Measurements from ENCODE around the gene ZP1. TPM values are rescaled to one million over a fixed set of nuclear protein-coding genes. Genes with fewer than 3 reads are reported as not detected.

Gene ZP1
- total and polyA plus RNA-seq, 2 of the 4 experiments (the other 2 are of a cell fraction): 0.18 to 1.6 TPM

GRCh38 chr11:60878245-60879101 is 11.1 kb downstream of the ZP1 start:
- Histone ChIP-seq H3K56ac (ENCODE audit: extremely low read depth, insufficient read depth, low read length) (no peak overlapping the region), H3K4me1 (ENCODE audit: control insufficient read depth, insufficient read depth, low read length) (peaks cover 3% of the 10 kb centered on the region), H4K8ac (ENCODE audit: low read depth in 2 of 2, low read length in 2 of 2) (no peak overlapping the region), H3K79me1 (ENCODE audit: low read depth in 1 of 2, low read length in 2 of 2) (no peaks in the 10 kb centered on the region), H3K4me2 (ENCODE audit: low read depth, low read length) (no peak overlapping the region), H2AK5ac (ENCODE audit: low read depth, low read length) (no peak overlapping the region), H3K4me3 (ENCODE audit: insufficient read depth, low read depth, low read length) (no peak overlapping the region), H2AK9ac (replicated peaks; ENCODE audit: low read depth, low read length, poor library complexity) (no peak overlapping the region), H4K91ac (ENCODE audit: insufficient read depth, low read depth, low read length) (no peak overlapping the region), H3K18ac (ENCODE audit: low read depth, low read length) (no peak overlapping the region), H4K20me1 (ENCODE audit: insufficient read depth, low read length) (no peaks in the 10 kb centered on the region), H3K14ac (replicated peaks; ENCODE audit: low read depth, low read length) (no peak overlapping the region), H3K23ac (ENCODE audit: low read depth, low read length) (no peak overlapping the region), H3K9me3 (ENCODE audit: control insufficient read depth, insufficient read depth, low read length) (no peaks in the 10 kb centered on the region), H3K9me1 (ENCODE audit: insufficient read depth, low read length) (0 out of 2 replicates have a peak, but pooled peaks cover 4% of the 10 kb centered on the region), H3K36me3 (ENCODE audit: control insufficient read depth, insufficient read depth, low read length) (0 out of 2 replicates have a peak, but pooled peaks cover 2% of the 10 kb centered on the region), H2BK20ac (ENCODE audit: low read depth, low read length) (no peak overlapping the region), H3K4ac (ENCODE audit: low read depth, low read length) (no peak overlapping the region), H2BK5ac (ENCODE audit: low read depth, low read length, poor library complexity, severe bottlenecking) (no peak overlapping the region), H2BK15ac (ENCODE audit: low read depth, low read length) (no peak overlapping the region), H3K27me3 (ENCODE audit: control insufficient read depth, insufficient read depth, low read length) (no peaks in the 10 kb centered on the region), H2BK120ac (ENCODE audit: low read depth, low read length) (no peak overlapping the region), H3K27ac (ENCODE audit: insufficient read depth, low read length) (no peak overlapping the region), H2AFZ (replicated peaks; ENCODE audit: low read length, poor library complexity) (no peak overlapping the region), H3K9ac (ENCODE audit: low read depth, low read length) (no peak overlapping the region), H4K5ac (ENCODE audit: low read depth, low read length) (no peak overlapping the region)
- ChIA-PET POLR2A (ENCODE audit: unreplicated experiment) (no interaction called here), CTCF (interaction anchor here (0.7 to 1.7 kb wide), 3 partner anchors 9 to 48 kb away, joined by 3 to 5 read pairs (median 3); no protein-coding TSS in a partner anchor)
- ATAC-seq (ENCODE audit: low read depth) (no peak), DNase-seq (no peak)
- intact Hi-C loops (cut with micrococcal nuclease): no loop called here
- dilution Hi-C loops (cut with HindIII; ENCODE audit: low sequenced_read_pairs, unreplicated experiment): no loop called here
- TF ChIP-seq MAFK (IDR thresholded peaks at IDR 0.05; ENCODE audit: low read depth, low read length) (no peak), FOS (IDR thresholded peaks at IDR 0.05; ENCODE audit: low read depth, low read length) (no peak), BHLHE40 (IDR thresholded peaks at IDR 0.05; ENCODE audit: low read depth, low read length) (no peak), CTCF (conservative IDR thresholded peaks at IDR 0.05; ENCODE audit: low read depth, low read length) (no peak), MXI1 (IDR thresholded peaks at IDR 0.05; ENCODE audit: borderline replicate concordance, low read depth, low read length) (no peak), SMC3 (IDR thresholded peaks at IDR 0.05; ENCODE audit: low read depth, low read length) (no peak), MAZ (IDR thresholded peaks at IDR 0.05; ENCODE audit: borderline replicate concordance, low read depth, low read length) (no peak)
- no TSS peak for BruUV-seq (replicated peaks)
- in situ Hi-C loops (cut with MboI; ENCODE audit: low sequenced_read_pairs): no loop called here
- WGBS, 2 experiments (ENCODE audit: extremely low coverage in 2 of 2, insufficient read length in 1 of 2): no CpG with 5 or more reads among the region's 5 CpGs
